NCI-H2081 (cell line): ENCODE results near the gene RNFT2.

ENCODE experiments used
- DNase-seq, 2 experiments: peaks; one replicate each; lab custom pipeline; 2025; lab: John Stamatoyannopoulos, UW

Gene RNFT2

GRCh38 chr12:116833474-116833873 lies 95.4 kb downstream of the RNFT2 start:
- no peak for DNase-seq

GRCh38 chr12:116835484-116835883 lies 97.4 kb downstream of the RNFT2 start:
- no peak for DNase-seq

GRCh38 chr12:116837097-116837496 lies 99.0 kb downstream of the RNFT2 start:
- DNase-seq, result no peak

- DNase-seq, result no peak
These were observed 100.2 kb downstream of the RNFT2 start for GRCh38 chr12:116838365-116838764.

GRCh38 chr12:116839287-116839830 lies 101.2 kb downstream of the RNFT2 start:
- DNase-seq, result no peak

GRCh38 chr12:116843085-116843484 lies 105.0 kb downstream of the RNFT2 start:
- no peak for DNase-seq

- no peak for DNase-seq
These were observed 111.1 kb downstream of the RNFT2 start for GRCh38 chr12:116849216-116849615.

- no peak for DNase-seq
These were observed 114.2 kb downstream of the RNFT2 start for GRCh38 chr12:116852303-116852702.

- no peak for DNase-seq
These were observed 115.4 kb downstream of the RNFT2 start for GRCh38 chr12:116853507-116853906.

- DNase-seq, result no peak
These were observed 117.8 kb downstream of the RNFT2 start for GRCh38 chr12:116855744-116856470.

- no peak for DNase-seq
These were observed 118.6 kb downstream of the RNFT2 start for GRCh38 chr12:116856729-116857128.

GRCh38 chr12:116859079-116859478 lies 121.0 kb downstream of the RNFT2 start:
- DNase-seq, result no peak

GRCh38 chr12:116860263-116860662 lies 122.1 kb downstream of the RNFT2 start:
- DNase-seq, result no peak

- no peak for DNase-seq
These were observed 123.2 kb downstream of the RNFT2 start for GRCh38 chr12:116861320-116861719.

GRCh38 chr12:116862167-116862566 lies 124.1 kb downstream of the RNFT2 start:
- no peak for DNase-seq

GRCh38 chr12:116863275-116863767 lies 125.2 kb downstream of the RNFT2 start:
- no peak for DNase-seq

GRCh38 chr12:116864371-116865160 lies 126.5 kb downstream of the RNFT2 start:
- DNase-seq, result no peak

GRCh38 chr12:116867523-116867922 lies 129.4 kb downstream of the RNFT2 start:
- no peak for DNase-seq

GRCh38 chr12:116870306-116870705 lies 132.2 kb downstream of the RNFT2 start:
- no peak for DNase-seq

- DNase-seq, result no peak
These were observed 136.3 kb downstream of the RNFT2 start for GRCh38 chr12:116874324-116874995.

- no peak for DNase-seq
These were observed 138.2 kb downstream of the RNFT2 start for GRCh38 chr12:116876151-116876869.
